ENCODE measurements around the gene TMEM185B.
"Not testable (repeated sequence)": the region's sequence is repeated elsewhere in the genome, so short reads cannot be mapped to it uniquely, and the experiment has no call there.

Gene TMEM185B

DNA sequence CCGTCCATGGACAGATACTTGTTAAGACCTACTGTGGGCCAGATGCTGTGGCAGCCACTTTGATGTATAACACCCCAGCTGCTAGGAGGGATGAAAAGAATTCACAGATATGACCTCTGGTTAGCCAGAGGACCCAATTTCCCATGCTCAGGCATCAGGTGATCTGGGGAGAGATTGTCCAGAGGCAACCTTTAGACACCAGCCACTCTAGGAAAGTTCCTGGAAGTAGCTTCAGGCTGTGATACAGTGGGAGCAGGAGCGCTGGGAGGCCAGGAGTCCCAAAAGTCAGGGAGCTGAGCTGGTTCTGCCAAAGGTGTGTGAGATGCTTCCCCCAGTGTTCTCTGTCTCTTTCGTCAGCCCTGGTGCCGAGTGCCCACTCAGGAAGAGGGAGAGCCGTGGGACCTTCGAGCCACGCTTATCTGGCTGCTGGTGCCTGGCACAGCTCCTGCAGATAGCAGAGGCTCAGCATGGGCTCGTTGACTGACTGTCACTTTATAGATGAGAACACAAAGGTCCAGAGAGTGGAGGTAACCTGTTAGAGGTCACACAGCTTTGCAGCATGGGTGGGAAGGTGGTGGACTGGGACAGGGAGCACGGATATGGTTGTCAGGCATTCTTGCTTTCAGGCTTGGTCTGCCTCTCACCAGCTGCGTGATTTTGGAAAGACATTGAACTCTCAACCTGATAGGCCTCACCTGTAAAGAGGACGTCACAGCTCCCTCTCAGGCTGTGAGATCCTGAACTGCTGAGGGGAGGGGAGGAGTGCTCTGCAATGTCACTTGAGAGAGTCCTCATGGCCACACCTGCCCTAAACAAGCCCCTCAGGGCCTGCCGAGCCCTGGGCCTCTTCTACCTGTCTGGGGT, 21.7 kb upstream of the TMEM185B start:
- H3K36me3 ChIP-seq (ENCODE audit: insufficient read depth, low read length): no peaks in the 10 kb centered on the region
- no peak overlapping the region for H3K9ac ChIP-seq (ENCODE audit: low read depth, low read length)

DNA sequence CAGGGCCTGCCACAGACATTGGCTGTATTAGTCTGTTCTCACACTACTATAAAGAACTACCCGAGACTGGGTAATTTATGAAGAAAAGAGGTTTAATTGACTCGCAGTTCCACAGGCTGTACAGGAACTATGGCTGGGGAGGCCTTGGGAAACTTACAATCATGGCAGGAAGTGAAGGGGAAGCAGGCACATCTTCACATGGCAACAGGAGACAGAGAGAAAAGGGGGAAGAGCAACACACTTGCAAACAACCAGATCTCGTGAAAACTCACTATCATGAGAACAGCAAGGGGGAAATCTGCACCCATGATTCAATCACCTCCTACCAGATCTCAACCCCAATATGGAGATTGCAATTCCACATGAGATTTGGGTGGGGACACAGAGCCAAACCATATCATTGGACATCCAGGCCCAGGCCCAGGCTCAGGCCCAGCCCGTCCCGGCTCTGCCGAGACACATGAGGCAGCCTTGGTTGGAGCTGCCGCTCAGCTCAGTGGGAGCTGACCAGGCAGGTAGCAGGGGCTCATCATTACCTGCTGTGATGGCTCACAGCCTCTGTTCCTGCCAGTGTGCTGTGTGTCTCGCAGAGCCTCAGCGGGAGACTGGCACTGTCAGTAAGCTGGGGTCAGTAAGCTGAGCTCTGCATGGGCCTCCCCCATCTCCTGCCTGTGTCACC, 20.8 kb upstream of the TMEM185B start:
- Histone ChIP-seq H3K36me3 (ENCODE audit: insufficient read depth, low read length) (no peaks in the 10 kb centered on the region), H3K4me1 (ENCODE audit: insufficient read depth, low read length) (peaks cover 45% of the 10 kb centered on the region), H3K9ac (ENCODE audit: low read depth, low read length) (no peak overlapping the region), H3K9me3 (ENCODE audit: control insufficient read depth, insufficient read depth, low read length) (no peaks in the 10 kb centered on the region)

More for the DNA sequence above, 21.7 kb upstream of the TMEM185B start:
- Histone ChIP-seq H3K9me3 (ENCODE audit: control insufficient read depth, insufficient read depth, low read length) (no peaks in the 10 kb centered on the region), H3K4me1 (ENCODE audit: insufficient read depth, low read length) (peaks cover 37% of the 10 kb centered on the region)

DNA sequence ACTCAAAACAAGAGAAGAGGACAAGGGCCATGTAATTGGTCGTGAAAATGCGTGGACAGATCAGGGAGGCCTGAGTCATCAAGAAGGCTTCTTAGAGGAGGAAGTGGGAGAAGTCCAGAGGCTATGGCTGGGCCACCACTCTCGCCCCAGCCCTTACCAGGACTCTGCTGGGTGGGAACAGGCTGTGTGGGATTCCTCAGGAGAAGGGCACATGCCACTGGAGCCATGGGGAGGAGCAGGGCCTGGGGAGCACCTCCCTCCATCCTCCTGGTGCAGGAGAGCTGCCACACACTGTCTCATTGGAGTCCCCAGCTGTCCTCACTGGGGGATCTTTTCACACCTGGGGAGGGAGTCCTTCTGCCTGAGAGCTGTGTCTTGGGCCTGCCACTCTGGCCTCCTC, 20.0 kb upstream of the TMEM185B start:
- H3K36me3 ChIP-seq (ENCODE audit: insufficient read depth, low read length): no peaks in the 10 kb centered on the region
- no peaks in the 10 kb centered on the region for H3K9me3 ChIP-seq (ENCODE audit: control insufficient read depth, insufficient read depth, low read length)
- H3K4me1 ChIP-seq (ENCODE audit: insufficient read depth, low read length): peaks cover 50% of the 10 kb centered on the region
- no peak overlapping the region for H3K9ac ChIP-seq (ENCODE audit: low read depth, low read length)

DNA sequence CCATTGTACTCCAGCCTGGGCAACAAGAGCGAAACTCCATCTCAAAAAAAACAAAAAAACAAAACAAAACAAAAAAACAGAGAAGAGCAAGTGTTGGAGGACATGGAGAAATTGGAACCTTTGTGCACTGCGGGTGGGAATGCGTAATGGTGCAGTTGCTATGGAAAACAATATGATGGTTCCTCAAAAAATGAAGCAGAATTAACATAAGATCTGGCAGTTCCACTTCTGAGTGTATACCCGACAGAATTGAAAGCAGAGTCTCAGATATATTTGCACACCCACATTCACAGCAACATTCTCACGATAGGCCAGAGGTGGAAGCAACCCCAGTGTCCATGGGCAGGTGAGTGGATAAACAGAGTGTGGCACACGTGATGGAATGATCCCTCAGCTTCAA, 18.5 kb upstream of the TMEM185B start:
- no peak overlapping the region for H3K9ac ChIP-seq (ENCODE audit: low read depth, low read length)
- no peaks in the 10 kb centered on the region for H3K36me3 ChIP-seq (ENCODE audit: insufficient read depth, low read length)
- H3K4me1 ChIP-seq (ENCODE audit: insufficient read depth, low read length): peaks cover 42% of the 10 kb centered on the region
- H3K9me3 ChIP-seq (ENCODE audit: control insufficient read depth, insufficient read depth, low read length): no peaks in the 10 kb centered on the region

DNA sequence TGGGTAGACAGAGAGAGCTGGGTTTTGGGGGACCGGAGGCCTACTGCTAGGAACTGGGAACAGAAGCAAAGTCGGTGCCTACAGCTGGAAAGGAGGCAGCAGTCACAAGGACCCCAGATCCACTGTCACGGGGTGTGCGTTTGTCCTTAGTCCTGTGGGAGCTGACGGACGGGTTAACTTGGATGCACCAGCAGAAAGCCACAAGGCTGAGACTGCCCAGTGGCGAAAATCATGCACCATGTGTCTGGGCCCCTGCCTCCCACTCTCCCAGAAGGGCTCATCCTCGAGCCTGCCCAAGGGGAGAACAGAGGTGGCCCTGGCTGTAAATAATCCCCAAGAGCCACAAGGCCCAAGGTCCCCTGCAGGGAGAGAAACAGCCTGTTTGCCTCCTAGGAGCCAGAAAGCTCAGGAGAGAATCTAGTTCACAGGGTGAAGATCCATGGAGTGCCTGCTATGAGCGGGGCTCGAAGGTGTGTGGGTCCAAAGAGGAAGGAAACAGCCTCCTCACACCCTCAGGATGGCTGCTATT, 17.8 kb upstream of the TMEM185B start:
- Histone ChIP-seq H3K36me3 (ENCODE audit: insufficient read depth, low read length) (no peaks in the 10 kb centered on the region), H3K4me1 (ENCODE audit: insufficient read depth, low read length) (peaks cover 35% of the 10 kb centered on the region), H3K9ac (ENCODE audit: low read depth, low read length) (no peak overlapping the region), H3K9me3 (ENCODE audit: control insufficient read depth, insufficient read depth, low read length) (no peaks in the 10 kb centered on the region)

DNA sequence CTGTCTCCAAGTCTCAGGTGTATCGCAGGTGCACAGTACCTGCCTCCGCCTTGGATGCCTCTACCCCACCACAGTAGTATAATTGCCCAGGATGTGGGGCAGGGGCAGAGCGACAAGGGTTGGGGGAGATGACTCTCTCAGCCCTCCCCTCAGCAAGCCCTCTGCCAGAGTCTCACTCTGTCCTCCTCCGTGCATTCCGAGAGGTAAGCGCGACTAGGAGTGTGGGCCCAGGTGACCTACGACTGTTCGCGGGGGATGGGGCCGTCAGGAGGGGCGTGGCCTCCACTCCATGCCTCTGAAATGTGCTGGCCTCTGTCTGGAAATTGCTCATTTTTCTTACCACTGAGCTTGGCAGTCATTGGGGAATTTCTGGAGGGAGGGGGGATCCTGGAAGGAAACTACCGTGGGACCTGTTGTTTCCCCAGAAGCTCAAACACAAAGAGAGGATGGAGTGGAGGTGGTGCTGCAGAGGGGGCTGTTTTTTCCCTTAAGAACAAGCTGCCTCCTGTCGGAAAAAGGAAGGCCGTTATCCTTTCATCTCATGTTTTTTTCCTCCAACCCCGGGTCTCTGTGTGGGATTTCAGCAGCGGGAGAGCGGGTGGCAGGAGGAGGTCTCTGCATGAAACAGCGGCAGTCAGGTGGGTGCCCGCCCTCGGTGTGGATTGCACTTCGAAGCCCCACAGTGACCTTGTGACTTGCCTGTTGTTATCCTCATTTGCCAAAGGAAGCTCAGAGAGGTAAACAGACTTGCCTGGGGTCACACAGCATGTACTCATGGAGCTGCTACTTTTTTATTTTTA, 16.5 kb upstream of the TMEM185B start:
- no peak overlapping the region for H3K9ac ChIP-seq (ENCODE audit: low read depth, low read length)
- no peaks in the 10 kb centered on the region for H3K9me3 ChIP-seq (ENCODE audit: control insufficient read depth, insufficient read depth, low read length)
- H3K4me1 ChIP-seq (ENCODE audit: insufficient read depth, low read length): peaks cover 23% of the 10 kb centered on the region
- H3K36me3 ChIP-seq (ENCODE audit: insufficient read depth, low read length): no peaks in the 10 kb centered on the region

DNA sequence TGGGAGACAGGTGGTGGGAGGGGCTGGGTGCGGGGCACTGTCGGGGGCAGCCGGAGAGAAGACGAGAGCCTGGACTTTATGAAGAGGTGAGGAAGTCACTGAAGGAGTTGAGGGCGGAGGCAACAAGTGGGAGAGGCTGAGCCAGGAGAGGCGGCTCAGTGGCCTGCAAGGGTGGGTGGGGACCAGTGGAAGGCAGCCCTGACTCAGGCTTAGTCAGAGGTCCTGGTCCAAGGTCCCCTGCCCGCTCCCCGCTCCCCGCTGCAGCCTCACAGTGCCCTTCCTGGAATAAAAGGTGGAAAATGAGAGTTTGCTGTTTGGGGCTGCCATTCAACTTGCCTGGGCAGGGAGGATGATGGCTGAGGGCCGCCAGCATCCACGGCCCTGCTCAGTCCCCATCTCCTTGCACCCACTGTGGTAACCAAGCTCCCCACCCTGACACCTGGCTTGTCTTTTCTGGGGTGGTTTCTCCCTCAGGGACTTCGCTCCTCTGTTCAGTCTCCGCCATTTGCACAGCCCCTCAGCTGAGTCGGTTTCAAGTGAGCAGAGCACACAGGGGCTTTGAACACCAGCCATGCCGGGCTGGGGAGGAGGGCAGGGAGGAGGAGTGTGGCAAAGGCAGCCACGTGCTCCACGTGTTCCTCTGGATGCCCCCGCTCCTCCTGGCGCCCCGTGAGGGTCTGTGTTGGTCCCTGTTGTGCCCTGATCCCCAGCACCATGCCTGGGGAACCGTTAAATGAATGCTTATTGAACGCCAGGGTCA, 15.7 kb upstream of the TMEM185B start:
- H3K36me3 ChIP-seq (ENCODE audit: insufficient read depth, low read length): no peaks in the 10 kb centered on the region
- peaks cover 23% of the 10 kb centered on the region for H3K4me1 ChIP-seq (ENCODE audit: insufficient read depth, low read length)
- H3K9me3 ChIP-seq (ENCODE audit: control insufficient read depth, insufficient read depth, low read length): no peaks in the 10 kb centered on the region
- H3K9ac ChIP-seq (ENCODE audit: low read depth, low read length): no peak overlapping the region

DNA sequence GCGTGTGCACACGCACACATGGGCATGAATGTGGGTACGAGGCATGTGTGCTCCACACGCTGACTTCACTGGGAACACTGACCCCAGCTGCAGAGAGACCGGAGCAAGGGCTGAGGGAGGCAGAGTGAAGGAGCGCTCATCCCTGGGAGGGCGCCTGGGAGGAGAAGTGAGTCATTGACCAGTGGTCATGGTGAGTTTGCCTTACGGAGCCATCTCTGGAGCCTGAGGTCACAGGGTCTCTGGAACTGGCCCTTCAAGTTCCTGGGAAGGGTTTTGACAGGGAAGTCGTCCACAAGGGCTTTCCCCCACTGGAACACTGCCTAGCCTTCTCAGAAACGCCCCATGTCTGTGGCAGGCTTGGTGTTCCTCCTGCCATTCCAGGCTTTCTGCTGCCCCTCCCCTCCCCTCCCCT, 14.3 kb upstream of the TMEM185B start:
- Histone ChIP-seq H3K9me3 (ENCODE audit: control insufficient read depth, insufficient read depth, low read length) (no peaks in the 10 kb centered on the region), H3K36me3 (ENCODE audit: insufficient read depth, low read length) (no peaks in the 10 kb centered on the region), H3K4me1 (ENCODE audit: insufficient read depth, low read length) (peaks cover 23% of the 10 kb centered on the region), H3K9ac (ENCODE audit: low read depth, low read length) (no peak overlapping the region)

DNA sequence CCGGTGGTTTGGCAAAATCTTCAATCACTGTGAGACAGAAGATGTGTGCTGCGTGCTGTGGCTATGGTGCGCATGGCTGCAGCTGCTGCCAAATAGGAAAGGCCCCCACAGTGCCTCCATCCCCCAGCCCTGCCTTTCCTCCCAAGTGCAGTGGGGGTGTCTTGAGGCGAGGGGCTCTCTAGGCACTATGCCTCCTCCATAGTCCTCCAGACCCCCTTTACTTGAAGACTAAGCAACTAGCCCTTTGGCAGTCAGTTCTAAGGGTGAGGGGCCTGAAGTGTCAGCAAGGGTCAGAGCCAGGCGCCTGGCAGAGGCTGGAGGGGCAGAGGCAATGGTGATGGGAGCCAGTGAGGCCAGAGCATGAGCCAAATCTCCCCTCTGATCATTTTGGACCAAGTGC, 13.6 kb upstream of the TMEM185B start:
- H3K9me3 ChIP-seq (ENCODE audit: control insufficient read depth, insufficient read depth, low read length): no peaks in the 10 kb centered on the region
- H3K9ac ChIP-seq (ENCODE audit: low read depth, low read length): no peak overlapping the region
- H3K36me3 ChIP-seq (ENCODE audit: insufficient read depth, low read length): no peaks in the 10 kb centered on the region
- peaks cover 23% of the 10 kb centered on the region for H3K4me1 ChIP-seq (ENCODE audit: insufficient read depth, low read length)

DNA sequence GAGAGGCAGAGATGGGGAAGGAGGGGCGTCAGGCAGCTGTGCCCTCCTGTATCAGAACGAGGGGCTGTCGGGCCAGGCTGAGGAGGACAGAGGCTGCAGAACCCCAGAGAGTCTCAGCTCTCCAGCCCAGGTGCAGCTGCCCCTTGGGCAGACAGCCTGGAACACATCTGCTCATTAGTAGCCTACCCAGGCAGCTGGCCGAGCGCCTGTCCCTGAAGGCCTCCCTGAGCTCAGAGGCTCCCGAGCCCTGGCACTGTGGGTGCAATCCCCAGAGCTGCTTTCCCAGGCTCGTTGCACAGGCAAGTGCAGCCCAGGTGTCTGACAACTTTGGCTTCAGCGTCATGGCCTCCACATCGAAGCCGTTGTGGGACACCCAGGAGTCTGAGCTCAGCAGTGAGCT, 13.1 kb upstream of the TMEM185B start:
- Histone ChIP-seq H3K9me3 (ENCODE audit: control insufficient read depth, insufficient read depth, low read length) (no peaks in the 10 kb centered on the region), H3K9ac (ENCODE audit: low read depth, low read length) (no peak overlapping the region), H3K4me1 (ENCODE audit: insufficient read depth, low read length) (peaks cover 23% of the 10 kb centered on the region), H3K36me3 (ENCODE audit: insufficient read depth, low read length) (no peaks in the 10 kb centered on the region)

DNA sequence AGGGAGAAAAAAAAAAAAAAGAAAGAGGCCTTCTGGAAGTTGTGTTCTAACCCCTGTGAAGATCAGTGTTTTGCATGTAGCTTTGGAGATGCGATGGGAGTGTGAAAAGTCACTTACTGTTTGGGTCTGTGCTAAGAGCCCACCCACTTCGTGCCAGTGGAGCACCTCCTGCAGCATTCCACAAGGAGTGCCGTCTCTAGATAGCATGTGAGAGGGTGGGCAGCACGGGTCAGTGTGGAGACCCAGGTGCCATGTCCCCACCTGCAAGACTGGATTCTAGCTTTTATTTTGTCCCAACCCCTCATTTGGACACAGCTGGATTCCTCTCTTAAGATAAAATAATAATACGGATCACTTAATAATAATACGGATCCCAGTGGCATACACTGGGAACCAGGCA, 12.5 kb upstream of the TMEM185B start:
- peaks cover 23% of the 10 kb centered on the region for H3K4me1 ChIP-seq (ENCODE audit: insufficient read depth, low read length)
- H3K9ac ChIP-seq (ENCODE audit: low read depth, low read length): no peak overlapping the region
- no peaks in the 10 kb centered on the region for H3K9me3 ChIP-seq (ENCODE audit: control insufficient read depth, insufficient read depth, low read length)
- H3K36me3 ChIP-seq (ENCODE audit: insufficient read depth, low read length): no peaks in the 10 kb centered on the region

DNA sequence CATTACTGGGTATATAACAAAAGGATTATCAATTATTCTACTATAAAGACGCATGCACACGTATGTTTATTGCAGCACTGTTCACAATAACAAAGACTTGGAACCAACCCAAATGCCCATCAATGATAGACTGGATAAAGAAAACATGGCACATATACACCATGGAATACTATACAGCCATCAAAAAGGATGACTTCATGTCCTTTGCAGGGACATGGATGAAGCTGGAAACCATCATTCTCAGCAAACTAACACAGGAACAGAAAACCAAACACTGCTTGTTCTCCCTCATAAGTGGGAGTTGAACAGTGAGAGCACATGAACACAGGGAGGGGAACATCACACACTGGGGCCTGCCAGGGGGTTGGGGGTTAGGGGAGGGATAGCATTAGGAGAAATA, 12.0 kb upstream of the TMEM185B start:
- H3K9me3 ChIP-seq (ENCODE audit: control insufficient read depth, insufficient read depth, low read length); H3K36me3 ChIP-seq (ENCODE audit: insufficient read depth, low read length): not testable (repeated sequence)
- peaks cover 23% of the 10 kb centered on the region for H3K4me1 ChIP-seq (ENCODE audit: insufficient read depth, low read length)

DNA sequence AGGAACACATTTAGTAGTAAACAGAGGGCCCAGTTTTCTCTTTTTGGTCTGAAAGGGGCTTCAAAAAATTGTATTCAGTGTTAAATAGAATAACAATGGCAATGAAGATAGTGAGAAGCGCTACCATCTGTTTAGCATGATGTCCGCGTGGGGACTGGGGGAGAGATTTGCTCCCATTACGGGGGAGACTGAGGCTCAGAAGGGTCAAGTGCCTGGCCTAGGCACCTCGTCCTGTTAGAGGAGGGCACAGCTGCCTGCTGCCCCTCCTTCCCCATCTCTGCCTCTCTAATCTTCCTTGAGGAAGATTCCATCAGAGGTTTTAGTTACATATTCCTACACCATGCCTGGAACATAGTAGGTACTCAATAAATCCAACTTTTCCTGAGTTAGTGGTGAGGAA, 10.1 kb upstream of the TMEM185B start:
- H3K9ac ChIP-seq (ENCODE audit: low read depth, low read length): no peak overlapping the region
- no peaks in the 10 kb centered on the region for H3K36me3 ChIP-seq (ENCODE audit: insufficient read depth, low read length)
- no peaks in the 10 kb centered on the region for H3K9me3 ChIP-seq (ENCODE audit: control insufficient read depth, insufficient read depth, low read length)
- H3K4me1 ChIP-seq (ENCODE audit: insufficient read depth, low read length): peaks cover 8% of the 10 kb centered on the region; the same call in 1 of the 2 replicates

More for the DNA sequence above, 12.0 kb upstream of the TMEM185B start:
- not testable (repeated sequence) for H3K9ac ChIP-seq (ENCODE audit: low read depth, low read length)

Measured in ES-I3 (cell line).